Lower lobe of right lung (tissue), 2 donors: Measurements from ENCODE around the gene SMARCA4. TPM values are rescaled to one million over a fixed set of nuclear protein-coding genes. Genes with fewer than 3 reads are reported as not detected.
A peak's percentile ranks its signal among the peaks of the same experiment; 100 is the strongest.

Experiments used
- ATAC-seq, 2 donors: fragments of 200-7000 bp; cut with Tn5 transposase; one replicate each; pipeline ENCODE4 v1.9.1; 2020 to 2022; ENCODE audit warnings: mild to moderate bottlenecking in 2 of 2, moderate library complexity in 2 of 2
- DNase-seq: peaks from one replicate; pipeline ENCODE4 v3.0.0-alpha.2; 2020
- H3K27ac ChIP-seq: fragments of 200-600 bp; one replicate; pipeline ENCODE4 v1.8.0; 2022
- H3K27me3 ChIP-seq: fragments of 200-600 bp; one replicate; pipeline ENCODE4 v1.8.0; 2022; ENCODE audit warnings: low read depth
- H3K36me3 ChIP-seq: fragments of 200-600 bp; one replicate; pipeline ENCODE4 v1.8.0; 2022; ENCODE audit warnings: mild to moderate bottlenecking
- H3K4me1 ChIP-seq: fragments of 200-600 bp; one replicate; pipeline ENCODE4 v1.8.0; 2022
- H3K4me3 ChIP-seq: fragments of 200-600 bp; one replicate; pipeline ENCODE4 v1.8.0; 2022; ENCODE audit warnings: mild to moderate bottlenecking
- H3K9me3 ChIP-seq: fragments of 200-600 bp; one replicate; pipeline ENCODE4 v1.8.0; 2022
- intact Hi-C: fragments of 100-400 bp; cut with DNase I; formaldehyde crosslinking; loops from one replicate; pipeline ENCODE4 v1.11.0; 2022
- long read RNA-seq: library from polyadenylated mRNA; unstranded; transcript quantifications from one replicate; pipeline ENCODE4 v2.0.0, GENCODE V29; 2021
- total RNA-seq: library from RNA; stranded (reverse); fragmentation: NEBNext Ultra II Directional; extraction: Animal tissue kit (Norgen Biotek cat#: 25700); gene quantifications from one replicate; pipeline ENCODE4 v1.2.1, GENCODE V29; 2021
- TF ChIP-seq, protein P1 (sequence below): fragments of 200-600 bp; IDR thresholded peaks from one replicate; pipeline ENCODE4 v1.8.0; 2022; ENCODE audit warnings: antibody characterized with exemption, mild to moderate bottlenecking
- donor health status: DM: no; HTN: yes; CAD: no; lungs with severe emphysema.

The SMARCA4 gene
- total RNA-seq = 85.0 TPM
- long read RNA-seq, full-length matches to known transcripts = 3 of 200 reads
- long read RNA-seq, partial matches to known transcripts = 176 of 200 reads
- long read RNA-seq, other reads (novel, unspliced or antisense) = 21 of 200 reads

DNA sequence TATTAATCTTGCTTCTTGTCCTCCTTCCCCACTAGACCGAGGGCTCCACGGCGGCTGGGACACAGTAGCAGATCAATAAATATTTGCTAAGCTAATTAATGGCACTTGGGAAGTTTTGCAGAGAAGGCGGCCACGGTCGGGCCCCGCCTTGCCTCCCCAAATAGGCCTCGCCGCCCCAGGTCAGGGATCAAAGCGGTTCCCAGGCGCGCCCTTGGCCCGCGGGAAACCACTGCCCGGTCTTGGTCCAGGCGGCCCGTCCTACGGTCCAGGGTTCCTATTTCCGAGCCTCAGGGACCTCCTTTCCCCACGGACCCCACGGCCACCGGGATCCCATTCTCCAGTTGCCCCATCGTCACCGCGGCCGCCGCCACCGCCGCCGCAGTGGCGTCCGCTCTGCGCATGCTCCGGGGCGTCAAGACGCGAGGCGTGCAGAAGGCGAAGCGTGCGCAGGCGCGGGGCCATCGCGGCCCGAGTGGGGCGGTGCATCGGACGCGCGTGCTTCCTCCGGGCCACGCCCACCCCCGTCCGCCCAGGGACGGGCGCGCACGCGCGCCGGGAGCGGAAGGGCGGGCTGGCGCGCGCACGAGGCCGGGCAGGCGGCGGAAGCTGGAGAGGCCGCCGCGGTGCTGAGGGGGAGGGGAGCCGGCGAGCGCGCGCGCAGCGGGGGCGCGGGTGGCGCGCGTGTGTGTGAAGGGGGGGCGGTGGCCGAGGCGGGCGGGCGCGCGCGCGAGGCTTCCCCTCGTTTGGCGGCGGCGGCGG, at the start of gene SMARCA4:
Gene SMARCA4 (plus strand): TSS at position 717 of the 759 bp plus-strand sequence. CDS start 23,122 bp downstream, outside the sequence.
- Histone ChIP-seq H3K27ac (peak within 1 kb of the TSS; percentile 99), H3K36me3 (no peaks in the 10 kb centered on the region), H3K4me3 (peak within 1 kb of the TSS; percentile 89), H3K4me1 (peaks cover 41% of the 10 kb centered on the region), H3K9me3 (no peaks in the 10 kb centered on the region), H3K27me3 (no peaks in the 10 kb centered on the region)
- TF ChIP-seq, protein P1, sequence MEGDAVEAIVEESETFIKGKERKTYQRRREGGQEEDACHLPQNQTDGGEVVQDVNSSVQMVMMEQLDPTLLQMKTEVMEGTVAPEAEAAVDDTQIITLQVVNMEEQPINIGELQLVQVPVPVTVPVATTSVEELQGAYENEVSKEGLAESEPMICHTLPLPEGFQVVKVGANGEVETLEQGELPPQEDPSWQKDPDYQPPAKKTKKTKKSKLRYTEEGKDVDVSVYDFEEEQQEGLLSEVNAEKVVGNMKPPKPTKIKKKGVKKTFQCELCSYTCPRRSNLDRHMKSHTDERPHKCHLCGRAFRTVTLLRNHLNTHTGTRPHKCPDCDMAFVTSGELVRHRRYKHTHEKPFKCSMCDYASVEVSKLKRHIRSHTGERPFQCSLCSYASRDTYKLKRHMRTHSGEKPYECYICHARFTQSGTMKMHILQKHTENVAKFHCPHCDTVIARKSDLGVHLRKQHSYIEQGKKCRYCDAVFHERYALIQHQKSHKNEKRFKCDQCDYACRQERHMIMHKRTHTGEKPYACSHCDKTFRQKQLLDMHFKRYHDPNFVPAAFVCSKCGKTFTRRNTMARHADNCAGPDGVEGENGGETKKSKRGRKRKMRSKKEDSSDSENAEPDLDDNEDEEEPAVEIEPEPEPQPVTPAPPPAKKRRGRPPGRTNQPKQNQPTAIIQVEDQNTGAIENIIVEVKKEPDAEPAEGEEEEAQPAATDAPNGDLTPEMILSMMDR = no peak
- ATAC-seq (peak; percentile 96 to 99), DNase-seq (peak; percentile 98)
- intact Hi-C loops = no loop called here

DNA sequence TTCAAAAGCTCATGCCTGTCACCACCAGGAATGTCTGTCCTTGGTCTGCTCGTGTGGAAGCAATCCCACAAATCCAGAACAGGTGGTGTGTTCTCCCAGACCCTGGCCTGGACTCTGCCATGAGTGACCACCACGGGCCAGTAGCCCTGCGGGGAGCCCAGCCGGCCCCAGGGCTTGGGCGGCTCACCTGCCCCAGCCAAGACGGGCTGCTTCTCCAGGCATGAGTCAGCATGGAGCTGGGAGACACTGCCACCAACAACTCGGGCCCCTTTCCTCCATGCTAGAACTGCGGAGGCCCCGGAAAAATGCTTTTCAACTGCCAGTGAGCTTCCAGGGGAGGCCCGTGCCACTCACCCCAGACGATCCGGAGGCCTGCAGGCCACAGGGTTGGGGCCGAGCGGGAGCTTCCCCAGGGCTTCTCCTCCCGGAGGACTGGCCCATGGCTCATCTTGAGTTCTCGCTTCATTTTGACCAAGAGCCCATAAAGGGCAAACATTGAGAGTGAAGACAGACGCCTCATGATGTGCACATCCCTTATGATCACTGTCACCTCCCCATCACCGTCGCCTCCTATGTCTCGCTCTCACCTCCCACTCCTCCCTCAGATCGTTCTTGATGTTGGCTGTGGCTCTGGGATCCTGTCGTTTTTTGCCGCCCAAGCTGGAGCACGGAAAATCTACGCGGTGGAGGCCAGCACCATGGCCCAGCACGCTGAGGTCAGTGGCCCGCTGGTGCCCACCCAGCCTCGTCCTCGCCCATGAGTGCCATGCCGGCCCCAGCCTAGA, 49.1 kb upstream of the SMARCA4 start:
- TF ChIP-seq, protein P1 = no peak
- ATAC-seq (no peak), DNase-seq (no peak)
- H3K9me3 ChIP-seq = no peaks in the 10 kb centered on the region
- no peaks in the 10 kb centered on the region for H3K4me1 ChIP-seq
- no peak overlapping the region for H3K4me3 ChIP-seq
- H3K27ac ChIP-seq = no peak overlapping the region
- no peaks in the 10 kb centered on the region for H3K27me3 ChIP-seq
- H3K36me3 ChIP-seq = peaks cover 96% of the 10 kb centered on the region
- intact Hi-C loops = no loop called here

- peaks cover 90% of the 10 kb centered on the region for H3K36me3 ChIP-seq
- no peak overlapping the region for H3K4me3 ChIP-seq
- TF ChIP-seq, protein P1 = no peak
- H3K4me1 ChIP-seq = no peaks in the 10 kb centered on the region
- no peaks in the 10 kb centered on the region for H3K27me3 ChIP-seq
- no peak for DNase-seq
- ATAC-seq = no peak
- no peak overlapping the region for H3K27ac ChIP-seq
- intact Hi-C loops = no loop called here
- no peaks in the 10 kb centered on the region for H3K9me3 ChIP-seq
These were observed 48.2 kb upstream of the SMARCA4 start for GRCh38 chr19:10912619-10913018.

GRCh38 chr19:10913716-10914340, 47.0 kb upstream of the SMARCA4 start:
- Histone ChIP-seq H3K4me3 (no peak overlapping the region), H3K27me3 (no peaks in the 10 kb centered on the region), H3K9me3 (no peaks in the 10 kb centered on the region), H3K4me1 (no peaks in the 10 kb centered on the region), H3K36me3 (peaks cover 88% of the 10 kb centered on the region), H3K27ac (no peak overlapping the region)
- ATAC-seq (no peak), DNase-seq (no peak)
- intact Hi-C loops = no loop called here
- TF ChIP-seq, protein P1 = no peak
